Adrenal gland (tissue), 5 donors: ENCODE results near the gene SLC25A22.

ENCODE experiments used
- CTCF ChIP-seq, 6 experiments: fragments of 450-650 bp in 4 of 6; fragments of 200-600 bp in 2 of 6; sonication (generic) in 1 of 6; IDR thresholded peaks; 1 replicate in 5 of 6; 2 replicates in 1 of 6; pipeline versions ENCODE4 v1.5.1 to v1.8.0; 2016 to 2021; ENCODE audit warnings: antibody characterized with exemption in 6 of 6, mild to moderate bottlenecking in 2 of 6, moderate library complexity in 1 of 6
- POLR2A ChIP-seq, 2 donors: fragments of 450-650 bp; IDR thresholded peaks; one replicate each; pipeline ENCODE4 v1.6.1; 2017; ENCODE audit warnings: antibody characterized with exemption in 2 of 2, mild to moderate bottlenecking in 2 of 2, moderate library complexity in 1 of 2
- donor health status: DM: no; HTN: no; CAD: no.

DNA sequence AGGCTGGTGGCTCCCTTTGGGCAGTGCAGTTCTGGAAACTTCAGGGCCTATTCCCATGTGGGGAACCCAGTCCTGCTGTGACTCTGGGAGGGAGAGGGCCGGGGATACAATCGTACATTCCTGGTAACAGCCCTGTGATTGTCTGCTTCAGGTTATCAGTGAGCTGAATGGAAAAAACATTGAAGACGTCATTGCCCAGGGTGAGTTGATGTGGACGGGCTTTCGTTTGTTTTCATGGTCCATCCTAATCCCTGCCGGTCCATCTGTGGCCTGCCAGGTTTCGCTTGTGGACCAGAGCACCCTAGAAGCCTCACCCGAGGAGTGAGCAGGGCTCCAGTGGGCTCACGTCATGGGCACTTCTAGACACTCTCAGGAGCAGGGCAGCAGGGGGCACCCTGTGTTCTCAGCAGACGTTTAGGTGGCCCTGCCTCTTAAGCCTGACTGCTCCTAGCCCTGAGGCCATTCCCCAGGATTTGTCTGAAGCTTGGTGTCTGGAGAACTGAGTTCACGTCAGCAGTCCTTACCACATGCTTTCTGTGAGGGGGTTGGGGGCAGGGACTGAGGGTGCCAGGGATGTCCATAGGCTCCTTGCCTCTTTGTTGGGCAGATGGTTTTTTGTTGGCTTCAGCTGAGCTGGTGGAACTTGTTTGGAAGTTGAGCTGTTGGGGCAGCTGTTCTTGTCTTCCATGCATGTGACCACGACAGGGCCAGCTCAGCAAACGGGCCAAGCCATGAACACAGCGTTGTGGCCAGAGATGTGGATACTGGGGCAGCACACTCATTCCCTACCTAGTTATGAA lies 13.6 kb upstream of the SLC25A22 start:
- TF ChIP-seq CTCF (IDR thresholded peaks at IDR 0.05) (no peak), POLR2A (IDR thresholded peaks at IDR 0.05) (no peak)
